ENCODE data around the gene PAPPA2. TPM values are rescaled to one million over a fixed set of nuclear protein-coding genes. Genes with fewer than 3 reads are reported as not detected.

Gene PAPPA2
- total and polyA plus RNA-seq, 12 donors = 0.03 to 0.87 (median 0.10) TPM; not detected in 1

DNA sequence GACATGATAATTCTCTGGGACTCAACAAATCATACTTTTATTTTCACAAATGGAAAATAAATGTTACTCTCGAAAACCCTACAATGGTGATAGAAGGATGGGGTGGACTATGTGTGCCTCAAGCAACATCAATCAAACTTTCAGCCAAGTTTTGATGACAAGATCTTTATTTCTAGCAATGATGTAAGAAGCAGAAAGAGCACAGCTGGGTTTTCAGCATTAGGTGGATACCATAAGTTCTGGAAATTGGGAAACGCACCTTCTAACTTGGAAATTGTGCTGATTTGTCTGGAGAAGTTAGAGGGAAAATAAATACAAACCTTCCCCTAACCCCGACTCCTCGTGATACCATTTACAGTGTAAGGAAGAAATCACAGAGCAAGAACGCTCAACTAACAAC, 320.3 kb downstream of the PAPPA2 start:
- DNase-seq = no peak
- Histone ChIP-seq H3K4me1 (replicated peaks in 1 of 2) (no peaks in the 10 kb centered on the region), H3K4me3 (no peak overlapping the region), H3K9me3 (replicated peaks in 1 of 3) (no peaks in the 10 kb centered on the region), H3K27ac (no peak overlapping the region), H3K36me3 (replicated peaks in 1 of 2) (no peaks in the 10 kb centered on the region), H3K27me3 (no peaks in the 10 kb centered on the region)
- intact Hi-C loops (cut with DNase I) = no loop called here
- WGBS, 4 donors = 58 to 85% (median 79%) methylated on average over 5 of the region's 5 CpGs
- TF ChIP-seq, protein P1, sequence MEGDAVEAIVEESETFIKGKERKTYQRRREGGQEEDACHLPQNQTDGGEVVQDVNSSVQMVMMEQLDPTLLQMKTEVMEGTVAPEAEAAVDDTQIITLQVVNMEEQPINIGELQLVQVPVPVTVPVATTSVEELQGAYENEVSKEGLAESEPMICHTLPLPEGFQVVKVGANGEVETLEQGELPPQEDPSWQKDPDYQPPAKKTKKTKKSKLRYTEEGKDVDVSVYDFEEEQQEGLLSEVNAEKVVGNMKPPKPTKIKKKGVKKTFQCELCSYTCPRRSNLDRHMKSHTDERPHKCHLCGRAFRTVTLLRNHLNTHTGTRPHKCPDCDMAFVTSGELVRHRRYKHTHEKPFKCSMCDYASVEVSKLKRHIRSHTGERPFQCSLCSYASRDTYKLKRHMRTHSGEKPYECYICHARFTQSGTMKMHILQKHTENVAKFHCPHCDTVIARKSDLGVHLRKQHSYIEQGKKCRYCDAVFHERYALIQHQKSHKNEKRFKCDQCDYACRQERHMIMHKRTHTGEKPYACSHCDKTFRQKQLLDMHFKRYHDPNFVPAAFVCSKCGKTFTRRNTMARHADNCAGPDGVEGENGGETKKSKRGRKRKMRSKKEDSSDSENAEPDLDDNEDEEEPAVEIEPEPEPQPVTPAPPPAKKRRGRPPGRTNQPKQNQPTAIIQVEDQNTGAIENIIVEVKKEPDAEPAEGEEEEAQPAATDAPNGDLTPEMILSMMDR (IDR thresholded peaks at IDR 0.05) = no peak
- TF ChIP-seq POLR2A (IDR thresholded peaks at IDR 0.05) = no peak

GRCh38 chr1:176785056-176785455, 322.1 kb downstream of the PAPPA2 start:
- no peaks in the 10 kb centered on the region for H3K36me3 ChIP-seq (replicated peaks in 1 of 2)
- intact Hi-C loops (cut with DNase I) = no loop called here
- H3K4me1 ChIP-seq (replicated peaks in 1 of 2) = no peaks in the 10 kb centered on the region
- H3K27ac ChIP-seq = no peak overlapping the region
- 81 to 88% (median 84%) methylated on average over 6 of the region's 6 CpGs for WGBS, 4 donors
- no peak for TF ChIP-seq POLR2A (IDR thresholded peaks at IDR 0.05)
- TF ChIP-seq, protein P1 (IDR thresholded peaks at IDR 0.05) = no peak
- no peaks in the 10 kb centered on the region for H3K27me3 ChIP-seq
- no peaks in the 10 kb centered on the region for H3K9me3 ChIP-seq (replicated peaks in 1 of 3)
- H3K4me3 ChIP-seq = no peak overlapping the region
- DNase-seq = no peak

DNA sequence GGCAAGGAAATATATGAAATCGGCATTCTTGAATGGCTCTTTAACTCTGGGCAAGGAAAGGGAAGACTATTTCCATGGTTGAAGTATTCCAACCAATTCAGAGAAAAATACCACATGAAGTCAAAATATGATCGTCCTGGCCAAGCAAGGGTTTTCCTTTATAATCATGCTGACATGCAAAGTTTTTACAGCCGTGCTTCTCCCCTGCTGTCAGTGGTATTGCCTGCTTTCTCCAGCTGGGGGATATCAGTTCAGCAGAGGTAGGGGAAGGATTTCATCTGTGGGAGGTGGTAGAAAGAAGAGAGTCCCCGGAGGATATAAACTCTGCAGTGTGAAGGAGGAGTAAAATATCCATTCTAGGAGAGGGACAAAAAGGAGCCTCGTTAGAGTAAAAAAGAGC, 322.8 kb downstream of the PAPPA2 start:
- Histone ChIP-seq H3K27ac (no peak overlapping the region), H3K36me3 (replicated peaks in 1 of 2) (no peaks in the 10 kb centered on the region), H3K4me1 (replicated peaks in 1 of 2) (no peaks in the 10 kb centered on the region), H3K9me3 (replicated peaks in 1 of 3) (no peaks in the 10 kb centered on the region), H3K4me3 (no peak overlapping the region), H3K27me3 (no peaks in the 10 kb centered on the region)
- WGBS, 4 donors = 33 to 44% (median 35%) methylated on average over 5 of the region's 5 CpGs
- intact Hi-C loops (cut with DNase I) = no loop called here
- TF ChIP-seq, protein P1 (IDR thresholded peaks at IDR 0.05) = no peak
- no peak for TF ChIP-seq POLR2A (IDR thresholded peaks at IDR 0.05)
- DNase-seq = no peak

DNA sequence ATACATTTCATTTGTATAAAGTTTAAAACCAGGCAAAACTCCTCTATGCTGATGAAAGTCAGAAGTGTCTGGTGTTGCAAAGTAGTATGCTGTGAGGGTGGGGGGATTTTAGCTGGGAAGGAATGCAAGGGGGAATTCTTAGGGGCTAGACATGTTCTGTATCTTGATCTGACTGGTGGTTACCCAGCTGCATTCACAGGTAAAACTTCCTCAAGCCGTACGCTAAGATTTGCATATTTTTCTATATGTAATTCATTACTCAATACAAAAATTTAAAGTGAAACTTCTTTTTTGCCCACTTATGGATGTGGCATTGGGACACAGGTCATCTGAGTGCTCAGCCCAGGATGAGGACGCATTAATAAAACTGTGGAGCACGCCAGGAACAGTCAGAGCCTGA, 323.3 kb downstream of the PAPPA2 start:
- Histone ChIP-seq H3K4me1 (replicated peaks in 1 of 2) (no peaks in the 10 kb centered on the region), H3K36me3 (replicated peaks in 1 of 2) (no peaks in the 10 kb centered on the region), H3K9me3 (replicated peaks in 1 of 3) (no peaks in the 10 kb centered on the region), H3K27ac (no peak overlapping the region), H3K27me3 (no peaks in the 10 kb centered on the region), H3K4me3 (no peak overlapping the region)
- intact Hi-C loops (cut with DNase I) = no loop called here
- WGBS, 4 donors = 45 to 55% (median 47%) methylated on average over 4 of the region's 4 CpGs
- DNase-seq = no peak
- TF ChIP-seq, protein P1 (IDR thresholded peaks at IDR 0.05) = no peak
- TF ChIP-seq POLR2A (IDR thresholded peaks at IDR 0.05) = no peak
